Neuron (in vitro differentiated cells): ENCODE data around the gene RFX5.

ENCODE experiments used
- H2AFZ ChIP-seq: one replicate; pipeline ENCODE4 v1.6.1; 2013; ENCODE audit warnings: low read depth, mild to moderate bottlenecking, inconsistent platforms, low read length, moderate library complexity
- H3K27me3 ChIP-seq: one replicate; pipeline ENCODE4 v1.6.1; 2013; ENCODE audit warnings: low read length; ENCODE audit not compliant: insufficient read depth
- H3K36me3 ChIP-seq: one replicate; pipeline ENCODE4 v1.6.1; 2013; ENCODE audit warnings: low read length; ENCODE audit not compliant: insufficient read depth
- H3K4me1 ChIP-seq: one replicate; pipeline ENCODE4 v1.6.1; 2013; ENCODE audit warnings: low read length; ENCODE audit not compliant: insufficient read depth
- H3K4me3 ChIP-seq: 2 replicates; pipeline ENCODE4 v1.5.1; 2013; ENCODE audit warnings: mild to moderate bottlenecking, low read length, moderate library complexity
- H3K9me3 ChIP-seq: one replicate; pipeline ENCODE4 v1.6.1; 2013; ENCODE audit warnings: low read length

The RFX5 gene

GRCh38 chr1:151294742-151295462, 52.1 kb downstream of the RFX5 start:
- Histone ChIP-seq H3K4me3 (no peak overlapping the region), H3K4me1 (peaks cover 16% of the 10 kb centered on the region), H3K9me3 (no peaks in the 10 kb centered on the region), H3K36me3 (peaks cover 64% of the 10 kb centered on the region), H3K27me3 (no peaks in the 10 kb centered on the region), H2AFZ (no peak overlapping the region)

GRCh38 chr1:151293093-151293492, 54.0 kb downstream of the RFX5 start:
- Histone ChIP-seq H3K36me3 (peaks cover 64% of the 10 kb centered on the region), H3K27me3 (no peaks in the 10 kb centered on the region), H3K4me1 (peaks cover 16% of the 10 kb centered on the region), H3K4me3 (no peak overlapping the region), H2AFZ (no peak overlapping the region), H3K9me3 (no peaks in the 10 kb centered on the region)

DNA sequence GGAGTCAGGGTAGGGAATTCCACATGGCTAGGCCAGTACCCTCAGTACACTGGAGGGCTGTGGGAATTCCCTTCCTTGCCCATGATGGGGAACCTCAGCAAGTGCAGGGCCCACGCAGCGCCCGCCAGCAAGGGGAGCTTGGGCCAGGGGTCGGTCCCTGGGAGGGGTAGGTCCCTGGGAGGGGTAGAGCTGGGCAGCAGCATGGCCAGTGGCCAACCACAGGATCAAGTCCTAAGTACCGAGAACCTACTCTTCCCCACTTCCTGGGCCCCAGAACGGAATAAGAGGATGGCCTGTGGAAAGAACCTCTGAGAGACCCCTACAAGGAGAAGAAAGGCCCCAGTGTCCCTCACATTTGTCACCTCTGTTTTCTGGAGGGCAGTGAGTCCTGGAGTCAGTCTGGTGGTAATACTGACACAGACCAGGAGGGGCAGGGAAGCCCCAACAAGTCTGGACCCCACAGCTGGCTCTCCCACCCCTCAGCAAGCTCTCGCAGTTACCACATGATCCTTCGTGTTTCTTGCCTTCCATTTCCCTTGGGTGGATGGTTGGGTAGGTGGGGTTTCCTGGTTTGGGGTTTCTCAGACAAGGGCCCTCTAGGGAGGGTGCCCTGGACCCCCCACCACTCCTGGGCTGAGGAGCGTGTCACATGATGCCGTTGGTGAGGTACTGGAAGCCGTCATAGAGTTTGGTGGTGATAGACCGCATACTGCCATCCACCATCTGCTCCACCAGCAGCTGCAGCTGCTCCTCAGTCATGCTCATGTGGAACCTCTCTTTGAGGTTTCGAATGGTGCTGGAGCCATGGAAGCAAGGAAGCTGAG, 54.6 kb downstream of the RFX5 start:
- no peaks in the 10 kb centered on the region for H3K9me3 ChIP-seq
- no peaks in the 10 kb centered on the region for H3K27me3 ChIP-seq
- H2AFZ ChIP-seq = no peak overlapping the region
- H3K4me1 ChIP-seq = peaks cover 16% of the 10 kb centered on the region
- no peak overlapping the region for H3K4me3 ChIP-seq
- H3K36me3 ChIP-seq = peaks cover 66% of the 10 kb centered on the region

DNA sequence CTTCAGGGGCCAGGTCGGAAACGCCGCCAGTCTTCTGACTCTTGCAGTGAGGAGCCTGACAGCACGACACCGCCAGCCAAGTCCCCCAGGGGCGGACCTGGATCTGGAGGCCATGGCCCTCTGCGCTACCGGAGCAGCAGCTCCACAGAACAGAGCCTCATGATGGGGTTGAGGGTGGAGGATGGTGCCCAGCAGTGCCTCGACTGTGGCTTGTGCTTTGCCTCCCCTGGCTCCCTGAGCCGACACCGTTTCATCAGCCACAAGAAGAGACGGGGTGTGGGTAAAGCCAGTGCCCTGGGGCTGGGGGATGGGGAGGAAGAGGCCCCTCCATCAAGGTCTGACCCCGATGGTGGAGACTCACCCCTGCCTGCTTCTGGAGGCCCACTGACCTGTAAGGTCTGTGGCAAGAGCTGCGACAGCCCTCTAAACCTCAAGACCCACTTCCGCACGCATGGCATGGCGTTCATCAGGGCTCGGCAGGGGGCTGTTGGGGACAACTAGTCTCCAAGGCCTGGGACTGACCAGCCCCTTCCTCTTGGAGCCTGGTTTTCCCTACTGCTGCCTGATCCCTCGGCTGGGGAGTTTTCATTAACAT, 56.2 kb downstream of the RFX5 start:
- no peaks in the 10 kb centered on the region for H3K27me3 ChIP-seq
- H3K9me3 ChIP-seq = no peaks in the 10 kb centered on the region
- peaks cover 78% of the 10 kb centered on the region for H3K36me3 ChIP-seq
- H3K4me1 ChIP-seq = peaks cover 16% of the 10 kb centered on the region
- H2AFZ ChIP-seq = no peak overlapping the region
- no peak overlapping the region for H3K4me3 ChIP-seq
